Coronary artery (tissue), 2 donors: Measurements from ENCODE around the gene ABCC4.
"Not testable (repeated sequence)": the region's sequence is repeated elsewhere in the genome, so short reads cannot be mapped to it uniquely, and the experiment has no call there.

ENCODE experiments used
- DNase-seq: peaks from one replicate; pipeline ENCODE4 v3.0.0-alpha.2; 2017; ENCODE audit warnings: low spot score
- H3K27ac ChIP-seq, 2 donors: fragments of 200-600 bp; sonication (generic); one replicate each; pipeline ENCODE4 v1.5.1; 2016 to 2019
- H3K4me3 ChIP-seq: fragments of 200-600 bp; sonication (generic); 2 replicates; pipeline ENCODE4 v1.5.1; 2016; ENCODE audit warnings: mild to moderate bottlenecking, moderate library complexity
- TF ChIP-seq, protein P1 (sequence below): fragments of 200-600 bp; sonication (generic); IDR thresholded peaks from one replicate; pipeline ENCODE4 v1.5.1; 2019; ENCODE audit warnings: antibody characterized with exemption

ABCC4 gene

DNA sequence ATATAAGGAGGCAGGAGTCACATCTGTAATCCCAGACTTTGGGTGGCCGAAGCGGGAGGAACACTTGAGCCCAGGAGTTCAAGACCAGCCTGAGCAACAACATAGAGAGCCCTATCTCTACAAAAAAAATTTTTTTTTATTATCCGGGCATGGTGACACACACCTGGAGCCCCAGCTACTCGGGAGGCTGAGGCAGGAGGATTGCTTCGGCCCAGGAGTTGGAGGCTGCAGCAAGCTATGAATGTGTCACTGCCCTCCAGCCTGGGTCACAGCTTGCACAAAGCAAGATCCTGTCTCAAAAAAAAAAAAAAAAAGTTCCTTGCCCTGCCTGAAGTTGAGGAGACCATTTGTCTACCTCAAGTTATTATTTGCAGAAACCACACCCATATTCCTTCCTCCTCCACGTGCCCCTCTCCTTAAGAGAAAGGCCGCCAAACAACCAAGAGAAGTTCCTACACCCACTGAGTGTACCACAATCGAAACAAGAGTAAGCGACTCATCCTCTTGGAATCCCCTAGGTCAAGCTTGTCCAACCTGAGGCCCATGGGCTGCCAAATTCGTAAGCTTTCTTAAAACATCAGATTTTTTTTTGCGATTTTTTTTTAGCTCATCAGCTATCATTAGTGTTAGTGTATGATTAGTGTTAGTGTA, 2.2 kb downstream of the ABCC4 start:
- no peak overlapping the region for H3K27ac ChIP-seq
- TF ChIP-seq, protein P1, sequence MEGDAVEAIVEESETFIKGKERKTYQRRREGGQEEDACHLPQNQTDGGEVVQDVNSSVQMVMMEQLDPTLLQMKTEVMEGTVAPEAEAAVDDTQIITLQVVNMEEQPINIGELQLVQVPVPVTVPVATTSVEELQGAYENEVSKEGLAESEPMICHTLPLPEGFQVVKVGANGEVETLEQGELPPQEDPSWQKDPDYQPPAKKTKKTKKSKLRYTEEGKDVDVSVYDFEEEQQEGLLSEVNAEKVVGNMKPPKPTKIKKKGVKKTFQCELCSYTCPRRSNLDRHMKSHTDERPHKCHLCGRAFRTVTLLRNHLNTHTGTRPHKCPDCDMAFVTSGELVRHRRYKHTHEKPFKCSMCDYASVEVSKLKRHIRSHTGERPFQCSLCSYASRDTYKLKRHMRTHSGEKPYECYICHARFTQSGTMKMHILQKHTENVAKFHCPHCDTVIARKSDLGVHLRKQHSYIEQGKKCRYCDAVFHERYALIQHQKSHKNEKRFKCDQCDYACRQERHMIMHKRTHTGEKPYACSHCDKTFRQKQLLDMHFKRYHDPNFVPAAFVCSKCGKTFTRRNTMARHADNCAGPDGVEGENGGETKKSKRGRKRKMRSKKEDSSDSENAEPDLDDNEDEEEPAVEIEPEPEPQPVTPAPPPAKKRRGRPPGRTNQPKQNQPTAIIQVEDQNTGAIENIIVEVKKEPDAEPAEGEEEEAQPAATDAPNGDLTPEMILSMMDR, result no peak
- no peak for DNase-seq
- no peak overlapping the region for H3K4me3 ChIP-seq

DNA sequence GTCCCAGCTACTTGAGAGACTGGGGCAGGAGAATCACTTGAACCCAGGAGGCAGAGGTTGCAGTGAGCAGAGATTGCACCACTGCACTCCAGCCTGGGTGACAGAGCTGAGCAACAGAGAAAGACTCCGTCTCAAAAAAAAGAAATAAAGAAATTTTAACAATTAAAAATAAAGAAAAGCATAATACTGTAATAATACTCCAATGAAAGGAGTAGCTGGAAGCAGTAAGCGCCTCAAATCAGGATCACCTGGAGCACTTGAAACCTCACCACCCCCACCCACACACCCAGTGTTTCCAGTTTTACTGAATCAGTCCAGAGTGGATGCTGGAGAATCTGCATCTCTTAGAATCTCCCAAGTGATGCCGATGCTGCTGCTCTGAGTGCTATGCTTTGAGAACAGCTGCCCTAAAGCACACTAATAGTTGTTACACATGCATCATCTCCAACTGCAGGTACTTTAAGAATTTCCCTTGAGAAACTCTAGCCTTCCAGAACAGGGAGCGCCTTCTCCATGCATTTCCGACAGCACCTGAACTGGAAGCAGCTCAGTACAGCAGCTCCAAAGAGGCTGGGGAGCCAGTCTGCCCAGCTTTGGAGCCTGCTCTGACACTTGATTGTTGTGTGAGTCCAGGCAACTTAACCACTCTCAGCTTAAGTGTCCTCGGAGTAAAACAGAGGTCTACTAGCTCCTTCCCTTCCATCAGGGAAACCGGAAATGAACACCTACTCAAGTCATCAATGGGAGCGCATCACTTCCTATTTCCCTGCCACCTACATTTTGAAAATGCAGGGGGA, 2.9 kb downstream of the ABCC4 start:
- Histone ChIP-seq H3K4me3 (no peak overlapping the region), H3K27ac (no peak overlapping the region)
- no peak for DNase-seq
- TF ChIP-seq, protein P1, result no peak

DNA sequence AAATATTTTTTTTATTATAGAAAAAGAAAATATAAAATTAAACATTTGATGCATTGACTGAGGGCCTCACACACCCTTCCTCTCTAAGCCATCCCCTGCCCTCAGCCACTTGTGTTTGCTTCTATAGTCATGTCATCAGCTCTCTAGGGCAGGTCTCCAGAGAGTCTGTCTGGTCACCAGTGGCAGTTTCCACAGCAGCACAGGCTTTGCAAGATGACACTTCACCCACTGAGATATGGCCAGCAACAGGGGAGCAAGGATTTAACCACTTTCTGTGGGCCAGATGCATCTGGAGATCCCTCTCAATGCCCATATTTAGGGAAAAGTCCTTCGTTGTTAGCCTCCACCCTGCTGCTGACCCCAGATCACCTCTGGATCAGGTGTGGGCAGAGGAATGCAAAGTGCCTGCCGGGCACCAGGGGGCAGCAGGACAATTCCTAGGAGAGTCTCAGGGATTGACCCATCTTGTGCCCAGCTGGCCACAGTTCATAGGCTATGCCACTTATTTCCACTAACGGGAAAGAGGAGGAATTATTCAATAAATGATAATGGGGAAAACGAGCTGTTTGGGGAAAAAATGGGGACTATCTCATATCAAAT, 4.8 kb downstream of the ABCC4 start:
- no peak overlapping the region for H3K4me3 ChIP-seq
- TF ChIP-seq, protein P1, result no peak
- no peak for DNase-seq
- no peak overlapping the region for H3K27ac ChIP-seq

DNA sequence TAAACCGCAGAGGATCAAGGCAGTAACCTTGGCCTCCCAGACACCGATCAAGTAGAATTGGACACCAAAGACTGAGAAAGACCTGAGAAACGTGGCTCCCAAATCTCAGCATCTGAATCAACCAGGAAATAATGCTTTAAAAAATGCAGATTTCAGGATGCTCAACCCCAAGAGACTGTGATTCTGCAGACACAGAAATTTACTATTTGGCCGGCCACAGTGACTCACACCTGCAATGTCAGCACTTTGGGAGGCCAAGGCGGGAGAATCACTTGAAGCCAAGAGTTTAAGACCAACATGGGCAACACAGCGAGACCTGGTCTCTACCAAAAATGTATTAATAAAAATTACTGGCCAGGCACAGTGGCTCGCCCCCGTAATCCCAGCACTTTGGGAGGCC, 6.2 kb downstream of the ABCC4 start:
- Histone ChIP-seq H3K27ac (no peak overlapping the region), H3K4me3 (no peak overlapping the region)
- TF ChIP-seq, protein P1, result no peak
- DNase-seq, result no peak

DNA sequence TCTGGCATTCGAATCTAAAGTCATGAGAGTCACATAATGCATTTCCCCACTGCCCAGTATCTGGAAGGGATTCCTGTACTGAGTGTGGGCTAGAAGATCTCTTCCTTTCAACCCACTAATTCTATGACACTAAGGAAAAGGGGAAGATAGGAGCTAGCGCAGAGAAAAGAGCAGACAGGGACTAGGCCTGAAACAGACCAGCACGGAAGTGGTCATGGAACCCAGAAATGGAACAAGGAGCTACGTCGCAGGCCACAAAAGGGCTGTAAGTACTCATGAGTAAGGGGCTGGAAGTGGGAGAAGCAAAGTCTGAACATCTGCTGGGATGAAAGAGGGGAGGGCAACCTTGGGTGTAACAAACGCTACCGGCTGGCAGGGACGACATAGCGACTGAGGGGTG, 8.6 kb downstream of the ABCC4 start:
- no peak overlapping the region for H3K4me3 ChIP-seq
- TF ChIP-seq, protein P1, result no peak
- DNase-seq, result no peak
- H3K27ac ChIP-seq, result no peak overlapping the region

DNA sequence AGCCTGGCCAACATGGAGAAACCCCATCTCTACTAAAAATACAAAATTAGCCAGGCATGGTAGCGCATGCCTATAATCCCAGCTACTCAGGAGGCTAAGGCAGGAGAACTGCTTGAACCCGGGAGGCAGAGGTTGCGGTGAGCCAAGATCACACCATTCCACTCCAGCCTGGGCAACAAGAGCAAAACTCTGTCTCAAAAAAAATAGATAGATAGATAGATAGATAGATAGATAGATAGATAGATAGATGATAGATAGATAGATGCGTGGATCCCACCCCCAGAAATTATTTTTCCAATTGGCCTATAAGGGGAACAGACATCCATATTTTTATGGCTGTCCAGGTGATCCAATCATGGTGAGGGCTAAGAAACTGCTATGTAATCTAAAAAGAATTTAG, 11.3 kb downstream of the ABCC4 start:
- not testable (repeated sequence) for H3K27ac ChIP-seq, H3K4me3 ChIP-seq, DNase-seq

DNA sequence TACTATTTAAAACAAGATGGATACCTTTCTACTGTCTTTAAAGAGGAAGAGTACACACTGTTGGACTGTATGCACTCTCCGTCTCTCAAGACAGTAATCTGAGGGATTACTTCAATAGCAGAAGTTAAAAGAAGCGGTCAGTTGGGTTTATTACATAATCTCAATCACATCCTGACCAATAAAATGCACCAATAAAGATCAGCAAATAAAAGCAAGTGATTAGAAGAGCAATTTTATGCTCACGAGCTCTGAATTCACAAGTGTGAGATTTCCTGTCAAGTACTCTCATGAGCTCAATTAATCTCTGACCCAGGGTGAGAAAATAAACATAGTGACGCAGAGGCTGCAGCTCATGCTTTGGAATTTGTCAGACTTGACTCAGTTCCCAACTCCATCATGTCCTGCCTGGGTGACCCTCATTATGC, 12.2 kb downstream of the ABCC4 start:
- TF ChIP-seq, protein P1, result no peak
- no peak for DNase-seq
- no peak overlapping the region for H3K27ac ChIP-seq
- no peak overlapping the region for H3K4me3 ChIP-seq
